GM12891 (cell line): ENCODE data around the gene SSUH2.

Experiments
- DNase-seq: peaks from one replicate; pipeline ENCODE4 v3.0.0; 2011; ENCODE audit warnings: low spot score; ENCODE audit not compliant: insufficient read length
- FAIRE-seq: peaks from 2 replicates; lab custom pipeline; 2011; peaks lifted over from hg19 to GRCh38; lab: Jason Lieb, UNC
- PAX5 ChIP-seq: IDR thresholded peaks from 2 replicates; pipeline ENCODE4 v1.6.1; 2011; ENCODE audit warnings: low read length, moderate library complexity, mild to moderate bottlenecking; ENCODE audit not compliant: insufficient read depth, severe bottlenecking
- POLR2A ChIP-seq: IDR thresholded peaks from 2 replicates; pipeline ENCODE4 v1.6.1; 2011; ENCODE audit warnings: low read depth, low read length, control low read depth
- POLR2AphosphoS5 ChIP-seq: IDR thresholded peaks from 2 replicates; pipeline ENCODE4 v1.6.1; 2011; ENCODE audit warnings: low read depth, low read length, control low read depth
- POU2F2 ChIP-seq: IDR thresholded peaks from 2 replicates; pipeline ENCODE4 v1.6.1; 2011; ENCODE audit warnings: low read depth, mild to moderate bottlenecking, control low read depth, low read length, moderate library complexity
- SPI1 ChIP-seq: IDR thresholded peaks from 2 replicates; pipeline ENCODE4 v1.6.1; 2011; ENCODE audit warnings: low read depth, low read length, control low read depth
- TAF1 ChIP-seq: IDR thresholded peaks from 2 replicates; pipeline ENCODE4 v1.6.1; 2011; ENCODE audit warnings: low read depth, low read length, control low read depth

Gene SSUH2

DNA sequence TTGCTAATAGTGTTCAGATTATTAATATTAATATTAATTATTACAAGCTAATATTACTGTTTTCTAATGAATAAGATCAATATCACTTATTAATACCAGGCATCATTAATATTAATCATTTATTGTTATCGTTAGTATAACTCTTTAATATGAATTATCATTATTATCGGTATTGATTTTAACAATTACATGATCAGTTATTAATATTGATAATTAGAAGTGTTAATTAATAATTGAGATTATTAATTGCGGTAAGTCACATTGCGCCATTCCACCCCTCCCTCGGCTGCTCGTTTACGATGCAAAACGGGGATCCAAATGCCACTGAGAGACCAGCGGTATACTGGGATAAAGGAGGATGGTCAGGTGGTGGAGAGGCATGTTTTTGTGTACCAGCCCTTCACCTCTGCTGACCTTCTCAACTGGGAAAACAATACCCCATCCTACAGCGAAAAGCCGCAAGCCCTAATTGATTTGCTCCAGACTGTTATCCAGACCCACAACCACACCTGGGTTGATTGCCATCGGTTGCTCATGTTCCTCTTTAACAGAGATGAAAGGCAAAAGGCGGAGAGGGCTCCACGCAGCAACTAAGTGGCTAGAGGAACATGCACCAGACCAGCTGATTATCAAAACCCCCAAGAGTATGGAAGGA lies 28.6 kb upstream of the SSUH2 start:
- DNase-seq: no peak
- FAIRE-seq: no peak
- TF ChIP-seq POLR2AphosphoS5: no peak

DNA sequence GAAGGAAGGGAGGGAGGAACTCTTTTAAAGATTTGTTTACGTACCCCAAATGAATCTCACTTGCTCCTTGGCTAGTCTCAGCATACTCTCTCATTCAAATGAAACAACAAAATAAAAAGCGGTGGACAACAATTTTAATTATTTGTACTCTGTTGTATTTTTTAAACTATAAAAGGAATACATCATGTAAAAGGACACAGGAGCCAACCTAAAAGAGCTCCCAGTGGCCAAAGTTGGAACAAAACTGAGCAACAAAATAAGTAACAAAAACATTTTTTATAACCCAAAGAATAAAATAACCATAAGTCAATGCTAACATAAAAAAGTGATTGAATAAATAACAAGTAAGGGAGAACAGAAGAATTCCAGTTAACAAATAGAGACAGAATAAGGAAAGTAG lies 24.4 kb upstream of the SSUH2 start:
- TF ChIP-seq POU2F2 (no peak), SPI1 (no peak), POLR2A (no peak), TAF1 (no peak), POLR2AphosphoS5 (no peak), PAX5 (no peak)
- FAIRE-seq (no peak), DNase-seq (no peak)

DNA sequence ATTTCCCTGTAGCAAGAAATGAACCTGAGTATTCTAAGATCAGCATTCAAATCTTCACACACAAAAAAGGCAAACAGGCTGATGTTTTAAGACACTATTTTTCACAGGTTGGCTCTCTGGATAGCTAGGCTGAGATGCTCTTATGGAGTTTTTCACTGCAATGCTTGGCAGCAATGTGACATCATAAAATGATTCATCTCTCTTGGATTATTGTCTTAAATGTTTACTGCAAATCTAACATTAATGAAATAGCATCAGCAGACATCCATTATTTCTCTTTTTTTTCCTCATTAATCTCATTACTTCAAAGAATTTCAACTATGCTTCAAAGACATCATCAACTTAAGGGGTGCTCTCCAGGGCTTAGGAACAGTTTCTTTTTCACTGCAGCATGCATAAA lies 23.6 kb upstream of the SSUH2 start:
- FAIRE-seq (no peak), DNase-seq (no peak)
- TF ChIP-seq SPI1: no peak
- no peak for TF ChIP-seq POU2F2
- no peak for TF ChIP-seq POLR2A
- no peak for TF ChIP-seq TAF1
- TF ChIP-seq POLR2AphosphoS5: no peak
- TF ChIP-seq PAX5: no peak

DNA sequence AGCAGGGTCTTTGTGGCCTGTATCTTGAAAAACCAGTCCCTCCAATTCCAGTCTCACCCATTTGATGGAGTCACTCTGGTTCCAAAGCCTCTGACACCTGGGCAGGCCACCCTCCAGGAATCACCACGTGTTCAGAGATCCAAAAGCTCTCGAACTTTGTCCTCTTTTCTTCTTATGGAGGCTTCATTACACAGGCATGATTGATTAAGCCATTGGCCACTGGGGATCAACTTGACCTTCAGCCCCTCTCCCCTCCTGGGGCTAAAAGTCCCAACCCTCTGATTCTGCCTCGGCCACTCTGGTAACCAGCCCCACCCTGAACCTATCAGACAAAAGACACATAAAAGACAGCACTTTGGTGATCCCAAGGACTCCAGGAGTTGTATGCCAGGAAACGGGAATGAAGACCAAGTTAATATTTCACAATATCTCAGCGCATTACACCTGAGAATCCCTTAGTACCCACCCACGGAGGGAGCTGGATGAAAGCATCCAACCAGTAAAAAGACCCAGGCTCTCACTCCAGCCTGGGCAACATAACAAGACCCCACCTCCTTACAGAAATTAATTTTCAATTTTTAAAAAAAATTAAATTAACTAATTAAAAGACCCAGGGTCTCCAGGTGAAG lies 23.0 kb upstream of the SSUH2 start:
- DNase-seq (no peak), FAIRE-seq (no peak)
- no peak for TF ChIP-seq POU2F2
- no peak for TF ChIP-seq SPI1
- no peak for TF ChIP-seq TAF1
- no peak for TF ChIP-seq POLR2A
- no peak for TF ChIP-seq POLR2AphosphoS5
- TF ChIP-seq PAX5: no peak

DNA sequence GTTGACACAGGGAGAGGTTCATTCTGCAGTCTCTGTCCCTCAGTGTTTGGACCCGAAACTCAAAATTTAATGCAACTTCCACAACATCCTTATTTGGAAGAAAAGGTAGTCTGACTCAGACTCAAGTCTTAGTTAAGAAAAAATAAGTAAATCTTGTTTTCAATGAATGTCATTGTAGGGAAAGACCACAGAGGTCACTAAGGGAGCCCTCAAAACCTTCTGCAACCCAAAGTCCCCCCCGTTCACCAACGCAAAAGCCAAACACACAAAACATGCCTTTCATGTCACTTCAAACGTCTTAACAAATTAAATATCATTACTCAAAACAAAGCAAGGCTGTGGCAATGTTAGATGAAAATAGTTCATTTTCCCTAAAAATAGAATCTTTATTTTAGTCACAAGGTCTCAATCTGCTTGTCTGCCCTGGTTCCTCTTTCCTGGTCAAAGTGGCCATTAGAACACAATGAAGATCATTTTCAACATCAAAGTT lies 20.9 kb upstream of the SSUH2 start:
- no peak for TF ChIP-seq POLR2A
- TF ChIP-seq POU2F2: no peak
- TF ChIP-seq PAX5: no peak
- TF ChIP-seq SPI1: peak; percentile 86
- no peak for TF ChIP-seq POLR2AphosphoS5
- peak; percentile 16 for FAIRE-seq
- no peak for DNase-seq

DNA sequence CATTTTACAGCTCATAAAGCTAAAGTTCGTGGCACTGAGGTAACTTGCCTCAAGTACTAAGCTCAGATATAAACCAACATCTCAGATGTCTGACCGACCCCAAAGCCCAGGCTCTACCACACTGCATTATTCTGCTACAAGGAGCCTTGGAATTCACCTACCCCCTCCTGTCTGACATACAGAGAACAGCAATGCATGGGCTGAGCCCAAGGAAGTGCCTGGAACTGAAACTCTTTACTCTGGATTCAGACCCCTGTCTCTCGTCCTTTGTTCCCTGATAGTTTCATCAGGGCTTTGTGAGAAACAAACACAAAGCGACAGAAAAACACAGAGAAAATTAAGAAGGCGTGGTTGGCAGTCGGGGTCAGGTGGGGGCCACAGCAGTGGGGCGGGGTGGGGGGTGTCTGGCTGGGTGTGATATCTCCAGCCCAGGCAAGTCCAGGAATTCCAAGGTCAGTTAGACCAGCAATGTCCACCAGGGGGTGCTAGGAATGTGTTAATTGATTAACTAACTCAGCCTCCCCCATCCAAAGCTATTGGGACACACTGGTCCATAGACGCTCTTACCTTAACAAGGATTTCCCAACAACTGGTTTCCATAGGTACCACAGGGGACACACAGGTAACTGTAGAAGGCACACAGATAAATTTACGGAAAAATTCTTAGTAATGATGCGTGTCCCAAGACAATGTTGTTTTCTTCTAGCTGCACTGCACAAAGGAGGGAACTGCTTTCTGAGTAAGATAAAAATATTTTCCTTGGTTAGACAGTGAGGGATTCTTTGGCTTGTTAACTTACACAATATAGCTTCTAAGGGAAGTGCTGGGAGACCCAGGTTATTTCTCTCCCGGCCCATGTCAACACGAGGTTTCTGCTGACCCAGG lies 18.8 kb upstream of the SSUH2 start:
- DNase-seq: peak; percentile 29
- FAIRE-seq: peak; percentile 71
- TF ChIP-seq POU2F2: no peak

DNA sequence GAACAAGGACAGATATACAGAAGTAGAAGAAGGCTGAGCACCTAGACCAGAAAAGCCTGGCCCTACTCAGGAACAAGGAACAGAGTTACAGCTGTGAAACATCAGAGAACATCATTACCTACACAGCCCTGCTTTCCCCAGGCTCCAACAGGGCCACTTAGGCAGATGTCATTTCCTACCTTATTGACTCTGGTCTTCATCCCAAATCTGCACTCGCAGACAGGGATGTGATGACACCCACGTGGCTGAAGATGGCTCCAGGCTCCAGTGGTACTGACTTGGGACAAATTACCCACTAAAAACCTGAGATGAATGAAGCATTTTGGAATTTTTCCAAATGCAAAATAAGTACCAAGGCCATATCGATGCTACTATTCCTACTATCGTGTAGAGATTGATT lies 18.0 kb upstream of the SSUH2 start:
- DNase-seq (no peak), FAIRE-seq (no peak)
- TF ChIP-seq PAX5 (no peak), TAF1 (no peak), POLR2A (no peak), POLR2AphosphoS5 (no peak), SPI1 (no peak)

DNA sequence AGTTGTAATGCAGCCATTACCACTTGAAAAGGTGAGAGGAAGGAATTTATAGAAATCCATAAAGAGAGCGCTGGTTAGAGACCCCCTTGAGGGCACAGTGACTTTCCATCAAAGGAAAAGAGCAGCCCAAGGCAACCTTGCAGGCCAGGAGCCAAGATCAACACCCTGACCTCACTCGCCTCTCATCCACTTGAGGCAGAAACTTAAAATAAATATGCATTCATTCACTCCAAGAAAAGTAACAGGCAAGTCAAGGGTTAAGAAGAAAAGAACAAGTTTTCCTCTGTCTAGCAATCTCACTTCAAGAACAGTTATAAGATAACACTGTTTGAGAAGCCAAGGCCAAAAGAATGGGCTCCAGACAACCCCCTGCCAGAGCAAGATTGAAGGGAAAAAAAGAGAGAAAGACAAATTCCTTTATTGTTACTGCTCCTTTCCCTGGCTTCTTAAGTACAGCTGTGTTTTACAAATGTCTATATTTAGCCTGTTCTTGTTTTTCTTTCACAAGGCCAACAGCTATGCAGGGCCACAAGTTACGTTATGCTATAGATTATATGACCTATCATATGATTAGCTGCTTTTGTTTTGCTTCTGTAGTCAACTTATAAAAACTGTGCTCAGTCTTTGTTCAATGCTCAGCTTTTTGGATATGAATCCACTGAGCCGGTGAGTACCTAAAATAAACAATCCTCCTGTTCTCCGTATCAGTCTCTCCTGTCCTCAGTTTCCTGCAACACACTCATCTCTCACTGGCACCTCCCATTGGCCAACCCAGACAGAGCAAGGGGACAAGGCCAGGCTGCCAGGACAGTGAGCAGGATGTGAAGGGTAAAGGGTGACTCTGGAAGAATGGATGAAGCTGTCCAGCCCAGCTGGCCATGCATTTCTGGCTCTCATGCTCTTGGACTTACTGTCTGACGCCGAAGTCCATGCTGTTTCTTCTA lies 15.8 kb upstream of the SSUH2 start:
- FAIRE-seq (no peak), DNase-seq (no peak)

DNA sequence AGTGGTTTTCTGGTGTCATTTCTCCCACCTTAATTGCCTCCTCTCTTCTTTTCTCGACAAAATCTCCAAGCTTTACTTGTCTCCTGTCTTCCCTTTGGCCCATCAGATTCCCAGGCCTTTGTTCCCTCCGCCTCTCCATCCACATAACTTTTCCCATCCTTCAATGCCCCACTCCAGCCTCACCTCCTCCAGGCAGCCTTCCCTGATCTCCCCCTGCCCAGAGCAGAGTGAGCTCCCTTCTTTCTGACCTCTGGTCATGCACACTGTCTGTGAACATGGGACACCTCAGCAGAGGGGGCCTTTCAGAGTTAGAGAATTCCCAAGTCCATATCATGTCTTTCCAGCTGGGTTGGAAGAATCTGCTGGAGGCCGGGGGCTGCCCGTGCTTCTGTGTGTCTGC lies 14.6 kb upstream of the SSUH2 start:
- DNase-seq (no peak), FAIRE-seq (no peak)
- TF ChIP-seq POLR2A: no peak
- TF ChIP-seq POU2F2: no peak
- no peak for TF ChIP-seq PAX5
- TF ChIP-seq SPI1: no peak
- TF ChIP-seq TAF1: no peak
- TF ChIP-seq POLR2AphosphoS5: no peak

More for the DNA sequence above, 15.8 kb upstream of the SSUH2 start:
- no peak for TF ChIP-seq POU2F2
- TF ChIP-seq SPI1: no peak
- TF ChIP-seq PAX5: no peak
- no peak for TF ChIP-seq POLR2A
- no peak for TF ChIP-seq POLR2AphosphoS5
- TF ChIP-seq TAF1: no peak
